Fibroblast of peridontal ligament (primary cell): ENCODE data around the gene SOD1.

Experiments used
- DNase-seq: peaks from one replicate; pipeline ENCODE4 v3.0.0-alpha.2; 2010; ENCODE audit errors: extremely low read depth

The SOD1 gene

GRCh38 chr21:31682620-31683019 lies 23.1 kb downstream of the SOD1 start:
- no peak for DNase-seq

- no peak for DNase-seq
Measured at GRCh38 chr21:31683029-31683428, 23.5 kb downstream of the SOD1 start.

DNA sequence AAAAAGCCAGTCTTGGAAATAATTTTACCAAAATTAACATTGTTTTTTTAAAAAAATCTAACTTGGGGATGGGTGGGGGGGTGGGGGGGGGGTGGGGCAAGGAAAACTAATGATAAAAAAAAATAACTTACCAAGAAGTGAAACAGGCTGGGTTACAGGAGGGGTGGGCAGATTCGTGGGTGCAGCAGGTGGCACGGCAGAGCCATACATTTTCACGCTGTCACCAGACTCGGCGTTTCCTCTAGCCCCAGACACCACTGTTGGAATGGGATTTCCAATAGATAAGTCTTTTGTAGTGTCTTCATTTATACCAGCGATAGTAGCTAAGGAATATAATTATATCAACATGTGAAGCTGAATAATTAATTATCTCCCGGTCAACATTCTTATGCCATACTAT lies 25.4 kb downstream of the SOD1 start:
- no peak for DNase-seq

GRCh38 chr21:31686272-31686915 lies 26.9 kb downstream of the SOD1 start:
- no peak for DNase-seq

- no peak for DNase-seq
Measured at GRCh38 chr21:31687108-31687507, 27.6 kb downstream of the SOD1 start.

DNA sequence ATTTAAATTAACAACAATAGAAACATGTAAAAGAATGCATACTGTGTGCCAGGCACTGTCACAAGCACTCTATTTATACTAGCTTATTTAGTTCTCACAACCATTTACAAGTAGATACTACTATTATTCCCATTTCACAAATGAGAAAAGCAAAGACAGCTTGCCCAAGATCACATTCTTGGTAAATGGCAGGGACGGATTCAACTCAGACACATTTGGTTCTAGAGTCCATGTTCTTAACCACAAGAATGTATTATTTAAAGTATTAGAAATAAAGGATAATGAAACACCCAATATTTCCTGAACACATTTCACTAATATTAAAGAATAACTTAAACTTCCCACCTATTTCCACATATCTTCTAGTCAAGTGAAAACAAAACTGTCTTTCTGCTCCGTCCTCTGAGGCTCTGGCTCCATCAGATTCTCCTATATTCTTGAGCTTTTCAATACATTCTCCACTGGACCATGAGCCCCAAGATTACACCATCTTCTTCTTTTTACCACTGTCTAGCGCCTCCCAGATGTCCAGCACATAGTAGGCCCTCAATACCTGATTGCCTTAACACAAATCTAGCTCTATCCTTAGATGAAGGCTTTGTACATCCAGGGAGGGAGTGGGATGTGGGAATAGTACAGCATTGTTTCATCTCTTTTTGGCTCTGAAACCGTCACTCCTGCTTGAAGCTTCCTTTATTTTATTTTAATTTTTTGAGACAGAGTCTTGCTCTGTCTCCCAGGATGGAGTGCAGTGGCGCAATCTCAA lies 29.3 kb downstream of the SOD1 start:
- DNase-seq, result no peak

GRCh38 chr21:31693222-31693621 lies 33.7 kb downstream of the SOD1 start:
- no peak for DNase-seq

- no peak for DNase-seq
Measured at GRCh38 chr21:31696424-31696823, 36.9 kb downstream of the SOD1 start.

DNA sequence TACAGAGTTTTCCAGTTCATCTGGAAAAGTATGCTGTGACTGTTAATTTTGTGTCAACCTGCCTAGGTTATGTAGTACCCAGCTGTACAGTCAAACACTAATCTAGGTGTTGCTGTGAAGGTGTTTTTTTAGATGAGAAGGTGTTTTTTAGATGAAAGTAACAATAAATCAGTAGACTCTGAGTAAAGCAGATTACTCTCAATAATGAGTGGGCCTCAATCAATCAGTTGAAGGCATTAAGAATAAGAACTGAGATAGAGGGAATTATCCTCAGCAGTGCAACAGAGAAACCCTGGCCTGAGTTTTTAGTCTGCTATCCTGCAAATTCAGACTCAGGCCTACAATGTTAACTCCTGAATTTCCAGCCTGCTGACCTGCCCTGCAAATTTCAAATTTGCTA lies 39.0 kb downstream of the SOD1 start:
- DNase-seq, result no peak

DNA sequence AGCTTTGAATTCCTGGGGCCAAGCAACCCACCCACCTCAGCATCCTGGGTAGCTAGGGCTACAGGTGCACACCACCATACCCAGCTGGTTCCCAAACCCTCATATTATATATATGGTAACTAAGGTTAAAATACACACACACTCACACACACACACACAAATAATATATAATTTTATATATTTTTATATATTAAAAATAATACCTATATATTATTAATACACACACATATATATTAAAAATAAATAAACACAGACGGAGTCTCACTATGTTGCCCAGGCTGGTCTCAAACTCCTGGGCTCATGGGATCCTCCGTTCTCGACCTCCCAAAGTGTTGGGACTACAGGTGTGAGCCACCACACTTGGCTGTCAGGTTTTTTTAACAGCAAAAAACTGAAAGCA lies 40.5 kb downstream of the SOD1 start:
- DNase-seq, result no peak

- no peak for DNase-seq
Measured at GRCh38 chr21:31706562-31706961, 47.1 kb downstream of the SOD1 start.

- DNase-seq, result no peak
Measured at GRCh38 chr21:31707499-31707898, 48.0 kb downstream of the SOD1 start.

- DNase-seq, result no peak
Measured at GRCh38 chr21:31708541-31708940, 49.0 kb downstream of the SOD1 start.

- peak; percentile 91 for DNase-seq
Measured at GRCh38 chr21:31710586-31710985, 51.1 kb downstream of the SOD1 start.

GRCh38 chr21:31711326-31711725 lies 51.8 kb downstream of the SOD1 start:
- DNase-seq, result no peak

- DNase-seq, result no peak
Measured at GRCh38 chr21:31711745-31712285, 52.3 kb downstream of the SOD1 start.

DNA sequence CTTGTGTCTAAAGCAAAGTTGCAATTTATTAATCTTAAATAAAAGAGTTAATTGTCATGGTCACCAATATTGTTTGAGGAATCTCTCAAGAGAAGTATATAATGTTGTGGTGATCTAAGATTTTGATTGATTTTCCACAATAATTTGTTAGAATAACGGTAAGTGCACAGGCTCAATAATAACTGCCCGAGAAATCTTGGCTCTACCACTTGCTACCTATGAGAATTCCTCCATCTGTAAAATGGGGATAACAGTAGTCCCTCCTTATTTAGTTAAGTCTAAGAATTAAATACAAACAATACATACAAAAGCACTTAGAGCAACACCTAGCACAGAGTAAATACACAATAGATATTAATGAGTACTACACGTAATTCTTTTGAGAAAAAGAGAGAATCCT lies 53.6 kb downstream of the SOD1 start:
- no peak for DNase-seq

- no peak for DNase-seq
Measured at GRCh38 chr21:31713973-31714740, 54.7 kb downstream of the SOD1 start.

DNA sequence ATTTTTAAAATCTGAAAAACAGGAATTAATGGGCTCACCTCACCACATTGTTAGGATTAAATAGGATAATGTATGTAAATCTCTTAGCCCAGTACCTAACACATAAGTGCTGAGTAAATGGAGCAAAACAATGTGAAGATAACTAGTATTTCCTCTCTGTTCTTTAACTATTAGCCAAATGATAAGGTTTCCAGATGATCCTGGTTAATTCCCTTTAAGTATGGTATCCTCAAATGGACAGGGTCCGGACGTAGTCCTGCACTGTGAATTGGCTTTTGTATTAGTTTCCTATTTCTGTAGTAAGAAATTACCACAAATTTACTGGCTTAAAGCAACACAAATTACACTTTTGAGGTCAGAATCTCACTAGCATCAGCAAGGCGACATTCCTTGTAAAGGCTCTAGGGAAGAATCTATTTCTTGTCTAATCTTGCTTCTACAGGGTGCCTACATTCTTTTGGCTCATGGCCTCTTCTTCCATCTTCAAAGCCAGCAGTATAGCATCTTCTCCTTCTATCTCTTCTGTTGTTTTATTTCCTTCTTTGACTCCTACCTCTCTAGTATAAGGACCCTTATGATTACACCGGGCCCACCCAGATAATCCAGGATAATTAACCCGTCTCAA lies 55.4 kb downstream of the SOD1 start:
- DNase-seq, result no peak

GRCh38 chr21:31716106-31716505 lies 56.6 kb downstream of the SOD1 start:
- DNase-seq, result no peak
